NB4 (cell line): ENCODE data around the gene TMLHE.
"Not testable (repeated sequence)": the region's sequence is repeated elsewhere in the genome, so short reads cannot be mapped to it uniquely, and the experiment has no call there.

Experiments
- DNase-seq: peaks from one replicate; pipeline ENCODE4 v3.0.0; 2010; ENCODE audit warnings: low read depth
- H3K4me3 ChIP-seq: one replicate; pipeline ENCODE4 v1.5.1; 2011; ENCODE audit warnings: mild to moderate bottlenecking, low read depth, low read length, moderate library complexity
- MYC ChIP-seq: IDR thresholded peaks from 2 replicates; pipeline ENCODE4 v1.6.1; 2011; ENCODE audit warnings: low read depth, low read length
- POLR2A ChIP-seq: IDR thresholded peaks from 2 replicates; pipeline ENCODE4 v1.6.1; 2011; ENCODE audit warnings: mild to moderate bottlenecking; ENCODE audit not compliant: insufficient read length; ENCODE audit errors: extremely low read depth
- TF ChIP-seq, protein P1 (sequence below): IDR thresholded peaks from 2 replicates; pipeline ENCODE4 v1.6.1; 2011; ENCODE audit warnings: low read depth, low read length
- TF ChIP-seq, protein P2 (sequence below): IDR thresholded peaks from one replicate; pipeline ENCODE4 v1.5.1; 2012; ENCODE audit warnings: low read depth, low read length

Gene TMLHE

DNA sequence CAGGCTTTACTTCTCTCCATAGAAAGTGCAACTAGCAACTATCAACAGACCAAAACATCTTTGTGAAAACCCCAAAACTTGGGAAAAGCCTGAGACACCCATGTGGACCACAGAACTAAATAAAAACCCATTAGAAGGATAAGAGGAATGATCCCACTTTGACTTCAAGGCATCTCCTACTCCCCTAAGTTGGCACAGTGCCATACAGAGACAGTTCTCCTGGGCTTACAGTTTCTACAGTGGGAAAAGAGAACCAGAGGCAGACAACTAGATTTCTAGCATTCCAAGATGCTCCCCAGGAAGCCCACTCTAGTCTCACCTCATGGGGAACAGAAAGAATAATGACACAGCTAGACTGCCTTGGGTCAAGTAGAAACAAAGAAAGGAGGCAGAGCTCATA lies 20.4 kb downstream of the TMLHE start:
- DNase-seq = no peak
- TF ChIP-seq, protein P1, sequence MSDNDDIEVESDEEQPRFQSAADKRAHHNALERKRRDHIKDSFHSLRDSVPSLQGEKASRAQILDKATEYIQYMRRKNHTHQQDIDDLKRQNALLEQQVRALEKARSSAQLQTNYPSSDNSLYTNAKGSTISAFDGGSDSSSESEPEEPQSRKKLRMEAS = no peak
- no peak for TF ChIP-seq MYC
- TF ChIP-seq, protein P2, sequence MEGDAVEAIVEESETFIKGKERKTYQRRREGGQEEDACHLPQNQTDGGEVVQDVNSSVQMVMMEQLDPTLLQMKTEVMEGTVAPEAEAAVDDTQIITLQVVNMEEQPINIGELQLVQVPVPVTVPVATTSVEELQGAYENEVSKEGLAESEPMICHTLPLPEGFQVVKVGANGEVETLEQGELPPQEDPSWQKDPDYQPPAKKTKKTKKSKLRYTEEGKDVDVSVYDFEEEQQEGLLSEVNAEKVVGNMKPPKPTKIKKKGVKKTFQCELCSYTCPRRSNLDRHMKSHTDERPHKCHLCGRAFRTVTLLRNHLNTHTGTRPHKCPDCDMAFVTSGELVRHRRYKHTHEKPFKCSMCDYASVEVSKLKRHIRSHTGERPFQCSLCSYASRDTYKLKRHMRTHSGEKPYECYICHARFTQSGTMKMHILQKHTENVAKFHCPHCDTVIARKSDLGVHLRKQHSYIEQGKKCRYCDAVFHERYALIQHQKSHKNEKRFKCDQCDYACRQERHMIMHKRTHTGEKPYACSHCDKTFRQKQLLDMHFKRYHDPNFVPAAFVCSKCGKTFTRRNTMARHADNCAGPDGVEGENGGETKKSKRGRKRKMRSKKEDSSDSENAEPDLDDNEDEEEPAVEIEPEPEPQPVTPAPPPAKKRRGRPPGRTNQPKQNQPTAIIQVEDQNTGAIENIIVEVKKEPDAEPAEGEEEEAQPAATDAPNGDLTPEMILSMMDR = no peak
- no peak for TF ChIP-seq POLR2A
- no peak overlapping the region for H3K4me3 ChIP-seq

DNA sequence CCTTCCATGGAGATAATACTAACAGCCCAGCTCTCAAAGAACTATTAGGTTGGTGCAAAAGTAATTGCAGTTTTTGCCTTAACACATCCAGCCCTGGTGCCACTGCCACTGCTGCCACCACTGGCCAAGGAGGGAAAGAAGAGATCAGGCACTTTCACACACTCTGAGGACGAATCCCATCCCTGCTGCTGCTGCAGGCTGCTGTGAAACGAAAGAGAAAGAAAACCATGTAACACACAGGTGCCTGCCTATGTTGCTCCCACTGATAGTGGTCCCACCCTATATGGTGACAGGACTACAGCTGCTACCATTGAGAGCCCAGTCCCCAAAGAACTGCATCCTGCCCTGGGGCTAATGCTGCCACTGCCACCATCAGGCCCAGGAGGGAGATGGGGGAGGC lies 35.1 kb downstream of the TMLHE start:
- no peak for DNase-seq
- TF ChIP-seq POLR2A (no peak), MYC (no peak)
- TF ChIP-seq, protein P1 = no peak
- TF ChIP-seq, protein P2 = no peak

DNA sequence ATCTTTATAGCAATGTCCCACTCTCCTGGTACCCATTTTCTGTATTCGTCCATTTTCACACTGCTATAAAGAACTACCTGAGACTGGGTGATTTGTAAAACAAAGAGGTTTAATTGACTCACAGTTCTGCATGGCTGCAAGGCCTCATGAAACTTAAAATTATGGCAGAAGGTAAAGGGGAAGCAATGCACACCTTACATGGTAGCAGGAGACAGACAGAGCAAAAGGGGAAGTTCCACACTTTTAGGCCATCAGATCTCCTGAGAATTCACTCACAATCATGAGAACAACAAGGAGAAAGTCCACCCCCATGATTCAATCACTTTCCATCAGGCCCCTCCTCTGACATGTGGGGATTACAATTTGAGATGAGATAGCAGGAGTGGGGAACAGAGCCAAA lies 49.7 kb downstream of the TMLHE start:
- TF ChIP-seq POLR2A (no peak), MYC (no peak)
- TF ChIP-seq, protein P1 = no peak
- TF ChIP-seq, protein P2 = no peak
- no peak overlapping the region for H3K4me3 ChIP-seq
- DNase-seq = no peak

More for the DNA sequence above, 35.1 kb downstream of the TMLHE start:
- H3K4me3 ChIP-seq = no peak overlapping the region

DNA sequence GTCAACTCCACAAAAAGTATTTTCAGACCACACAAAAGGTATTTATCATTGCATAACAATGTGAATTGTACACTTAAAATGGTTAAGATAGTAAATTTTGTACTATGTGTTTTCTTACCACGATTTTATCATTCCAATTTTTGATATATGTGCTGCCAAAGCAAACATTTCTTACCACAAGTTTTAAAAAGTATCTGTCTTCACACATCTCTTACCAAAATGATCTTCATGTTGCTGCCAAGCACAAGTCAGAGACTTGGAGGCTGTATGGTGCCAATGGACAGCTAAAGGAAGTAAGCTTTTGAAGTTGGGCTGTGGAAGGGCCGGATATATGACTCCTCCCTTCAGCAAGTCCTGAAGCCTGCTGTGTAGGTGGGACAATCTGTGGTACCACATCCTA lies 67.9 kb downstream of the TMLHE start:
- TF ChIP-seq MYC = no peak
- TF ChIP-seq, protein P1 = no peak
- TF ChIP-seq, protein P2 = no peak
- TF ChIP-seq POLR2A = no peak
- DNase-seq = no peak
- no peak overlapping the region for H3K4me3 ChIP-seq

DNA sequence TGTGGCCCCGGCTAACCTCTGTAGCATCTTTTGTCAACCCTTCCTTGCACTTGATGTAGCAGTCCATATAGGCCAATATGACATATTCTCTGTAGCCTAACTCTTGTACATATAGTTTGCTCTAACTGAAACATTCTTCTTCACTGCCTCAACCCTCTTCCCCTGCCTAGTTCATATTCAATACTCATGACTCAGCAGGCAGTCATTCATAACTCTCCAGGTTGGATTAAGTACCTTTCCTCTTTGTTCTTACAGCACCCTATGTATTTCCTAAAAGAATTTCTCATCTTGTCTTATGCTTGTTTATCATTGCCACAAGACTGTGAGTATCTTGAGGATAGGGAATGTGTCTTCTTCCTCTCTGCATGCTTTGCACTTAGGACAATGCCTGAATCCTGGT lies 76.9 kb downstream of the TMLHE start:
- H3K4me3 ChIP-seq = no peak overlapping the region
- TF ChIP-seq, protein P1 = no peak
- no peak for TF ChIP-seq POLR2A
- TF ChIP-seq, protein P2 = no peak
- no peak for TF ChIP-seq MYC
- no peak for DNase-seq

DNA sequence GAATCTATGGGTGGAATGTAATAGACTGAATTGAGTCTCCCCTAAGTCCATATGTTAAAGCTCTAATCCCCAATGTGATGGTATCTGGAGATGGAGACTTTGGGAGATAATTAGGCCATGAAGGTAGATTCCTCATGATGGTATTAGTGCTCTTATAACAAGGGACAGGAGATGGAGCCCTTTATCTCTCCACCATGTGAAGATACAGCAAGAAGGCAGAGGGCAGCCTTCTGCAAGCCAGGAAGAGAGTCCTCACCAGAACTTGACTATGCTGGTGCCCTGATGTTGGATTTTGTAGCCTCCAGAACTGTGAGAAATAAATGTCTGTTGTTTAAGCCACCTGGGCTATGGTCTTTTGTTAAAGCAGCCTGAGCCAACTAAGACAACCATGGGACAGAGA lies 78.0 kb downstream of the TMLHE start:
- H3K4me3 ChIP-seq = no peak overlapping the region
- peak; percentile 8 for DNase-seq
- TF ChIP-seq, protein P2 = no peak
- TF ChIP-seq, protein P1 = no peak
- TF ChIP-seq MYC (no peak), POLR2A (no peak)

DNA sequence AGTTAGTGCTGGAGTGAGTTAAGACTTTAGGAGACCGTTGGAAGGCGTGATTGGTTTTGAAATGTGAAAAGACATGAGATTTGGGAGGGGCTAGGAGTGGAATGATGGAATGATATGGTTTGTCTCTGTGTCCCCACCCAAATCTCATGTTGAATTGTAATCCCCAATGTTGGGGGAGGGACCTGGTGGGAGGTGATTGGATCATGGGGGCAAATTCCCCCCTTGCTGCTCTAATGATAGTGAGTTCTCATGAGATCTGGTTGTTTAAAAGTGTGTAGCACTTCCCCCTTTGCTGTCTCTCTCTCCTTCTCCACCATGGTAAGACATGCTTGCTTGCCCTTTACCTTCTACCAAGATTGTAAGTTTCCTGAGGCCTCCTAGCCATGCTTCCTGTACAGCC lies 85.7 kb downstream of the TMLHE start:
- not testable (repeated sequence) for H3K4me3 ChIP-seq, DNase-seq
